Activated B cell treated with CpG ODN at 0.5 μM for 24 hours (primary cell): ENCODE measurements around the gene CAPN9. TPM values are rescaled to one million over a fixed set of nuclear protein-coding genes. Genes with fewer than 3 reads are reported as not detected.

Experiments
- ATAC-seq: fragments of 200-7000 bp; cut with Tn5 transposase; one replicate; pipeline ENCODE4 v1.10.0; 2021; ENCODE audit warnings: low read depth, mild to moderate bottlenecking, moderate library complexity
- CTCF ChIA-PET: fragments of 350-600 bp; sonication (Branson Sonifier 250); formaldehyde crosslinking; loops from one replicate; lab custom pipeline; 2021; ENCODE audit warnings: antibody characterized with exemption; lab: Charles Lee
- POLR2A ChIA-PET: fragments of 350-600 bp; sonication (Branson Sonifier 250); formaldehyde crosslinking; loops from one replicate; lab custom pipeline; 2021; ENCODE audit warnings: antibody characterized with exemption; lab: Charles Lee
- DNase-seq: peaks from one replicate; pipeline ENCODE4 v3.0.0; 2022
- H3K27ac Mint-ChIP-seq: one replicate; pipeline ENCODE4 v1.8.0; 2020; ENCODE audit warnings: mixed read lengths
- H3K27me3 Mint-ChIP-seq: one replicate; pipeline ENCODE4 v1.8.0; 2021; ENCODE audit warnings: mixed read lengths
- H3K36me3 Mint-ChIP-seq: one replicate; pipeline ENCODE4 v1.8.0; 2021; ENCODE audit warnings: low read depth, mixed read lengths
- H3K4me1 Mint-ChIP-seq: one replicate; pipeline ENCODE4 v1.8.0; 2021; ENCODE audit warnings: mixed read lengths
- H3K4me3 Mint-ChIP-seq: one replicate; pipeline ENCODE4 v1.8.0; 2020; ENCODE audit warnings: mild to moderate bottlenecking, mixed read lengths
- H3K9me3 Mint-ChIP-seq: one replicate; pipeline ENCODE4 v1.8.0; 2020; ENCODE audit warnings: mixed read lengths
- CTCF ChIP-seq: fragments of 200-600 bp; IDR thresholded peaks from one replicate; pipeline ENCODE4 v1.8.0; 2022; ENCODE audit warnings: antibody characterized with exemption, mild to moderate bottlenecking
- intact Hi-C: fragments of 100-400 bp; cut with micrococcal nuclease; formaldehyde crosslinking; loops from one replicate; pipeline ENCODE4 v1.15.1; 2024
- total RNA-seq: library from RNA; stranded (reverse); gene quantifications from 2 replicates; pipeline ENCODE4 v1.2.3, GENCODE V29; 2022

The CAPN9 gene
- total RNA-seq, 1 donor from 2014 or later = not detected

GRCh38 chr1:230701434-230701833, 45.8 kb upstream of the CAPN9 start:
- H3K4me1 Mint-ChIP-seq = no peaks in the 10 kb centered on the region

GRCh38 chr1:230701895-230702768, 45.1 kb upstream of the CAPN9 start:
- H3K27me3 Mint-ChIP-seq = peaks cover 9% of the 10 kb centered on the region
- ATAC-seq (no peak), DNase-seq (no peak)
- H3K4me3 Mint-ChIP-seq = no peak overlapping the region
- TF ChIP-seq CTCF = no peak
- no peaks in the 10 kb centered on the region for H3K9me3 Mint-ChIP-seq
- CTCF ChIA-PET = no interaction called here
- POLR2A ChIA-PET = no interaction called here
- H3K36me3 Mint-ChIP-seq = no peaks in the 10 kb centered on the region
- H3K27ac Mint-ChIP-seq = no peak overlapping the region
- no peaks in the 10 kb centered on the region for H3K4me1 Mint-ChIP-seq
- intact Hi-C loops = no loop called here

More at GRCh38 chr1:230701434-230701833, 45.8 kb upstream of the CAPN9 start:
- Mint-ChIP-seq H3K27ac (no peak overlapping the region), H3K9me3 (no peaks in the 10 kb centered on the region), H3K36me3 (no peaks in the 10 kb centered on the region), H3K27me3 (peaks cover 2% of the 10 kb centered on the region), H3K4me3 (no peak overlapping the region)
- POLR2A ChIA-PET = no interaction called here
- DNase-seq = no peak
- CTCF ChIA-PET = no interaction called here
- TF ChIP-seq CTCF = no peak
- no peak for ATAC-seq
- intact Hi-C loops = no loop called here

- ChIA-PET CTCF (no interaction called here), POLR2A (no interaction called here)
- Mint-ChIP-seq H3K9me3 (no peaks in the 10 kb centered on the region), H3K27me3 (peaks cover 13% of the 10 kb centered on the region), H3K27ac (no peak overlapping the region), H3K36me3 (no peaks in the 10 kb centered on the region), H3K4me1 (no peaks in the 10 kb centered on the region), H3K4me3 (no peak overlapping the region)
- intact Hi-C loops = no loop called here
- ATAC-seq (no peak), DNase-seq (no peak)
- no peak for TF ChIP-seq CTCF
These were observed 44.1 kb upstream of the CAPN9 start for GRCh38 chr1:230702934-230703678.

DNA sequence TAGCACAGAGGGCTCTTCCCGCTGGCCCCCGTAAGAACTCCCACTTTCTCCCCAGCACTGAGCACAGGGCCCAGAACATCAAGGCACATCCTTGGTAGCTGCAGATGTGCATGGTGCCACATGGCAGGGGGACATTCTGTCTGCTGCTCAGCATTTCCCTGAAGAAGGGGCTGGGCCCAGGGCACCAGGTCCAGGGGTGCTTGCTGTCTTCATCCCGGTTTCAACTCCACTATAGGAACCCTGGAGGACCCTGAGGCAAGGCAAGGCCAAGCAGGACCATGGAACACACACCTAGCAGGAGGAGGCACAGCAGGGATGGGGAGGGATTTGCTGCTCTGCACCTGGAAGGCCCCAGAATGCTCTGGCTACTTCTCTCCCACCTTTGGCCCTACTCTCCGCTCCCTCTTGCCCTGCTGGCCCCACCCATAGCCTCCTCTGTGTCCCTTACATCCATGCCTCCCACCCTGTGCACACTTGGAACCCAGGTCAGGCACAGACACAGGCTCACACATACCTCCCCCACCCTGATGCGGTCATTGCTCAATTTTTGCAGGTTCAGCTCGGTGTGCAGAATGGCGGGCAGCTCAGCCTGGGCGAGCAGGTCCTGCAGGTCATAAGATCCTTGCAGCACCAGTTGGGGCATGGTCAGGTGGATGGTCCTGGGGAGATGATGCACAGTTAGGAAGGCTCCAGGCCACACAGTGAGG, 43.4 kb upstream of the CAPN9 start:
- TF ChIP-seq CTCF = no peak
- ChIA-PET POLR2A (no interaction called here), CTCF (no interaction called here)
- Mint-ChIP-seq H3K9me3 (no peaks in the 10 kb centered on the region), H3K27me3 (peaks cover 17% of the 10 kb centered on the region), H3K27ac (no peak overlapping the region), H3K4me1 (no peaks in the 10 kb centered on the region), H3K36me3 (no peaks in the 10 kb centered on the region), H3K4me3 (no peak overlapping the region)
- ATAC-seq (no peak), DNase-seq (no peak)
- intact Hi-C loops = no loop called here

DNA sequence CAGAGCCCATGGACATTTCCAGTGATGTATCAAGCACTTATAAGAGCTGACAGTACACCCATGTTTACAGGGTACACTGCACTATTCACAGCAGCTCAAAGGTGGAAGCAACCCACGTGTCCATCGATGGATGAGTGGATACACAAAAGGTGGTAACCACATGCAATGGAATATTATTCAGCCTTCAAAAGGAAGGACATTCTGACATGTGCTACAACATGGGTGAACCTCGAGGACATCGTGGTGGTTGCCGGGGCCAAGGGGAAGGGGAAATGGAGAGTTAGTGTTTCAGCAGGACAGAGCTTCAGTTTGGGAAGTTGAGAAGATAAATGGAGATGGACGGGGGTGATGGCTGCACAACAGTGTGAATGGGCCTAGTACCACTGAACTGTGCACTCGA, 42.4 kb upstream of the CAPN9 start:
- H3K9me3 Mint-ChIP-seq = no peaks in the 10 kb centered on the region
- H3K4me3 Mint-ChIP-seq = no peak overlapping the region
- ATAC-seq (no peak), DNase-seq (no peak)
- intact Hi-C loops = no loop called here
- H3K27ac Mint-ChIP-seq = no peak overlapping the region
- POLR2A ChIA-PET = no interaction called here
- no peaks in the 10 kb centered on the region for H3K36me3 Mint-ChIP-seq
- peaks cover 19% of the 10 kb centered on the region for H3K27me3 Mint-ChIP-seq
- CTCF ChIA-PET = no interaction called here
- TF ChIP-seq CTCF = no peak
- no peaks in the 10 kb centered on the region for H3K4me1 Mint-ChIP-seq
